Testis (tissue), 2 donors: ENCODE results near the gene DENND2D.

Source experiments
- CTCF ChIP-seq, 3 experiments: fragments of 450-650 bp in 2 of 3; fragments of 200-600 bp in 1 of 3; sonication (generic) in 1 of 3; IDR thresholded peaks; one replicate each; pipeline ENCODE4 v1.5.1; 2016 to 2019; ENCODE audit warnings: antibody characterized with exemption in 3 of 3, mild to moderate bottlenecking in 2 of 3, moderate library complexity in 1 of 3
- POLR2A ChIP-seq: fragments of 450-650 bp; IDR thresholded peaks from one replicate; pipeline ENCODE4 v1.6.1; 2017; ENCODE audit warnings: antibody characterized with exemption, mild to moderate bottlenecking, moderate library complexity

DNA sequence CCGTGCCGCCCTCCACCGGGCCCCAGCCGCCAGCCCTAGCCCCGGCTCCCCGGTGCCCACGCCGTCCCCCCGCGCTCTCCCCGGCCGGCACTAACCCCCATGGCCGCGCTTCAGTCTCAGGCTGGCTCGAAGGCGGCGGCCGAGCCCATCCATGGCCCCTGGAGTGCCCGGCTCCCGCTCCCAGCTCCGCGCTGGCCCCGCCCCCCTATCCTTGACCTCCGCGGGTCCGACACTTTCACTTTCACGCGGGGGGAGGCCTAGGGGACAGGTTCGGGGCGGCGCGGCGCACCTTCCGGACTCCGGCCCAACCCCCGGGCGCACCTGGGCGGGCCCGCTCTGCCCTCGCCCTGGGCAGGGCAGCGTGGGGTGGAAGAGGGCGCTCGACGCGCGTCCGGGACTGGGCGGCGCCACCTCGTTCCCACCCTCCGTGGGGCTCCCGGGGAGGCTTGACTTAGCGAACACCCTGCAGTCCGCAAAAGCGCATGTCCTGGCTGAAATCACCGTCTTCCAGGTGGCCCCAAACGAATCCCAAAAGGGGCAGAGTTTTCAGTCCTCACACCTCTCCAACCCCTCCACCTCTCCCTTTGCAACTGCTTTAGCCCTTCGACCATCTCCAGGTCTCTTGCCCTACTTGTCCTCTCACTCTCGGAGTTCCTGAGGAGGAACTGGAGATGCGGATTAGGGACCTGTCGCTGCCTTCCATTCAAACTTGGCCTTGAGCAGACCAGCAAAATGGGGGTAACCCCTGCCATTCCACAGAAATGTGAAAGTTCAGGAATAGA lies 3.9 kb upstream of the DENND2D start:
- TF ChIP-seq POLR2A (no peak), CTCF (IDR thresholded peaks at IDR 0.05) (no peak)
